GM12874 (cell line): Measurements from ENCODE around the gene ST8SIA4.

ENCODE experiments used
- TF ChIP-seq, protein P1 (sequence below): IDR thresholded peaks from 2 replicates; pipeline ENCODE4 v1.5.1; 2011; ENCODE audit warnings: low read depth, mild to moderate bottlenecking, control low read depth, low read length, moderate library complexity; ENCODE audit not compliant: insufficient read depth

ST8SIA4 gene

DNA sequence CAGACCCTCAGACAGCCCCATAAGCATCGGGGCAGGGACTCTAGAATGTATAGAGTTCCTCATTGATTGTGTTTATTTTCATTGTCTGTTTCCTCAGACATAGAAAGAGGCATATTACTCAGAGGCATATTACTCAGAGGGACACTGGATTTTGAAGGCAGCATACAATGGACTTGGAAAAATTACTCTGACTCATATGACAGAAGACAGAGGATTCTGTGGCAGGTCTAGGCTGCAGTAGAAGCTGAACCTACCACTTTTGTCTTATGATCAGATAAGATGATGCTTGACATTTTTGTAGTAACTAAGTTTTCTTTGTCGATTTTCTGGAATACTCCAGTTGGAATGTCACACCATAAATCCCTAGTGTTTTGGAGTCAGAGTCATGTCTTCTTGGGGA, 105.2 kb downstream of the ST8SIA4 start:
- TF ChIP-seq, protein P1, sequence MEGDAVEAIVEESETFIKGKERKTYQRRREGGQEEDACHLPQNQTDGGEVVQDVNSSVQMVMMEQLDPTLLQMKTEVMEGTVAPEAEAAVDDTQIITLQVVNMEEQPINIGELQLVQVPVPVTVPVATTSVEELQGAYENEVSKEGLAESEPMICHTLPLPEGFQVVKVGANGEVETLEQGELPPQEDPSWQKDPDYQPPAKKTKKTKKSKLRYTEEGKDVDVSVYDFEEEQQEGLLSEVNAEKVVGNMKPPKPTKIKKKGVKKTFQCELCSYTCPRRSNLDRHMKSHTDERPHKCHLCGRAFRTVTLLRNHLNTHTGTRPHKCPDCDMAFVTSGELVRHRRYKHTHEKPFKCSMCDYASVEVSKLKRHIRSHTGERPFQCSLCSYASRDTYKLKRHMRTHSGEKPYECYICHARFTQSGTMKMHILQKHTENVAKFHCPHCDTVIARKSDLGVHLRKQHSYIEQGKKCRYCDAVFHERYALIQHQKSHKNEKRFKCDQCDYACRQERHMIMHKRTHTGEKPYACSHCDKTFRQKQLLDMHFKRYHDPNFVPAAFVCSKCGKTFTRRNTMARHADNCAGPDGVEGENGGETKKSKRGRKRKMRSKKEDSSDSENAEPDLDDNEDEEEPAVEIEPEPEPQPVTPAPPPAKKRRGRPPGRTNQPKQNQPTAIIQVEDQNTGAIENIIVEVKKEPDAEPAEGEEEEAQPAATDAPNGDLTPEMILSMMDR: no peak

DNA sequence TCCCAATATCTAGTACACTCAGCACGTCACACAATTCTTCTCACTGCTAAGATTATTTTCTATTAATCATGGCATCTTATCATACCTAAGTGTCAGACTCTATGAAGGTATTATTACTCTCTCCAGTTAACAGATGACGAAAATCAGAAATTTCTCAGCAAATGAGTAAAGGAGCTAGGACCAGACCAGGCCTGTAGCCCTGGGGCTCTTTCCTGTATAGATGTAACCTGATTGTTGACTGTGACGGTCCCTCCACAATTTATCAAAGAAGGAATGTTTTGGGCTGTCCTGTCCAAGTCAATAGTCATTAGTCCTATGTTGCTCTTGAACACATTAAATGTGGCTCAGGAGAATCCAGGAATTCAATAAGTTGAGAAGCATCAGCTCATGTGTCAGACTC, 106.2 kb downstream of the ST8SIA4 start:
- TF ChIP-seq, protein P1: no peak

DNA sequence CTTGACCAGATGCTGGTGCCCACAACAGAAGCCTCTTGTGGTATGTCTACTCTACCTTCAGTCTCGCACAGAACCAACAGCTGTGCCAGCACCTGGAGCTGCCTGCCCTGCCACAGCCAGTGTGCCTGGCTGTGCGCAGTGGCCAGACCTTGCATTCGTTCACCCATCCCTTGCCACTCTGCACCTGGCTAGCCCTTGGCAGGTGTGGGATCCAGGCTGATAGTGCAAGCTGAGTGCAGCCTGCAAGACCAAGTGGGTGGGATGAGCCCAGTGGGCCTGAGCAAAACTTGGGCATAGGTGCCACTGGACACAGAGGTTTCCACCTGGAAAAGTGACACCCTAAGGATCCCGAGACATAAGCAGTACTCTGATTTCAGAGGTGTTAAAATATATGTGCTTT, 108.2 kb downstream of the ST8SIA4 start:
- TF ChIP-seq, protein P1: no peak

GRCh38 chr5:100794218-100794617, 108.9 kb downstream of the ST8SIA4 start:
- TF ChIP-seq, protein P1: no peak

- TF ChIP-seq, protein P1: no peak
These were observed 110.3 kb downstream of the ST8SIA4 start for GRCh38 chr5:100792781-100793180.

DNA sequence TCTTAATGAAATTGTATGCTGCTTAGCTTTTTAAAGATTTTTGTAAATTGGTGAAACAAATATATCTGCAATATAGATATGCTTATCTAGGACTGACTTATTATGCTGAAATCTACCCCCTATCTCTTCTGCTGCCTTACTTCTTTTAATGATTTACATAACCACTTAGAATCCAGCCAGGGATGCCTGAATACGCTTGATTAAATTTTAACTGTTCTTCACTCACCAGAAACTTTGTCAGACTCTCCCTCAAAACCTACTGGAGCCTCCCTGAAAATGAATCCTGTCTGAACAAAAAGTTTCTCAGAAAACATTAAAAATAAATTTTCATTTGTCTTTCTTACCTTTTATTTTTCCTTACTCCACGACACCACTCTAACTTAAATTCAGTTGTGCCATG, 111.7 kb downstream of the ST8SIA4 start:
- TF ChIP-seq, protein P1: no peak

- TF ChIP-seq, protein P1: no peak
These were observed 112.1 kb downstream of the ST8SIA4 start for GRCh38 chr5:100790951-100791350.

GRCh38 chr5:100790170-100790665, 112.9 kb downstream of the ST8SIA4 start:
- TF ChIP-seq, protein P1: no peak
